H1 (cell line): ENCODE data around the gene BCAS3. TPM values are rescaled to one million over a fixed set of nuclear protein-coding genes. Genes with fewer than 3 reads are reported as not detected.

Experiments
- CHD1 ChIP-seq: IDR thresholded peaks from 2 replicates; pipeline ENCODE4 v1.6.1; 2012; ENCODE audit warnings: low read depth, low read length, improper control_type of control experiment
- GABPA ChIP-seq: IDR thresholded peaks from 2 replicates; pipeline ENCODE4 v1.6.1; 2011; ENCODE audit warnings: mild to moderate bottlenecking, low read length, moderate library complexity, borderline replicate concordance; ENCODE audit not compliant: insufficient read depth
- KDM5A ChIP-seq: fragments of 200-600 bp; IDR thresholded peaks from 2 replicates; pipeline ENCODE4 v1.7.1; 2012; ENCODE audit warnings: mild to moderate bottlenecking, low read length, inconsistent platforms, mixed read lengths
- POU5F1 ChIP-seq: IDR thresholded peaks from 2 replicates; pipeline ENCODE4 v1.6.1; 2011; ENCODE audit warnings: low read depth, mild to moderate bottlenecking, low read length, moderate library complexity
- RXRA ChIP-seq: IDR thresholded peaks from 2 replicates; pipeline ENCODE4 v1.6.1; 2011; ENCODE audit warnings: low read depth, mild to moderate bottlenecking, low read length, moderate library complexity; ENCODE audit not compliant: insufficient read depth
- polyA plus RNA-seq, 7 experiments: library from polyadenylated mRNA; depleted of rRNA in 3 of 7; stranded (reverse) in 5 of 7; unstranded in 2 of 7; fragments of >200 nt in 5 of 7; fragments of 200-250 nt in 2 of 7; gene quantifications; 1 replicate in 5 of 7; 2 replicates in 1 of 7; 4 replicates in 1 of 7; pipeline versions ENCODE4 v1.2.1 to v1.2.3, GENCODE V29; 2011 to 2013; ENCODE audit warnings: missing spikeins in 2 of 7, mixed read lengths in 2 of 7
- total RNA-seq: library from RNA; stranded (reverse); fragmentation: NEBNext Ultra II Directional; extraction: Animal tissue kit (Norgen Biotek cat#: 25700); gene quantifications from 2 replicates; pipeline ENCODE4 v1.2.1, GENCODE V29; 2021
- TF ChIP-seq, protein P1 (sequence below): fragments of 300-600 bp; sonication (generic); IDR thresholded peaks from 2 replicates; pipeline ENCODE4 v1.7.1; 2012; ENCODE audit warnings: low read length, moderate library complexity, mild to moderate bottlenecking, inconsistent platforms; ENCODE audit not compliant: insufficient replicate concordance
- TF ChIP-seq, protein P2 (sequence below), 3 experiments: IDR thresholded peaks; 1 replicate in 2 of 3; 2 replicates in 1 of 3; pipeline versions ENCODE4 v1.5.1 to v1.6.1; 2011; ENCODE audit warnings: low read length in 3 of 3, mild to moderate bottlenecking in 3 of 3, inconsistent platforms in 2 of 3, low read depth in 1 of 3, moderate library complexity in 1 of 3; ENCODE audit not compliant: insufficient read depth in 1 of 3; ENCODE audit errors: control extremely low read depth in 1 of 3

The BCAS3 gene
- total and polyA plus RNA-seq, 2 of the 8 experiments (the other 6 are each of a cell fraction or from before 2014, with no cell fraction given): 9.9 to 13.3 TPM

DNA sequence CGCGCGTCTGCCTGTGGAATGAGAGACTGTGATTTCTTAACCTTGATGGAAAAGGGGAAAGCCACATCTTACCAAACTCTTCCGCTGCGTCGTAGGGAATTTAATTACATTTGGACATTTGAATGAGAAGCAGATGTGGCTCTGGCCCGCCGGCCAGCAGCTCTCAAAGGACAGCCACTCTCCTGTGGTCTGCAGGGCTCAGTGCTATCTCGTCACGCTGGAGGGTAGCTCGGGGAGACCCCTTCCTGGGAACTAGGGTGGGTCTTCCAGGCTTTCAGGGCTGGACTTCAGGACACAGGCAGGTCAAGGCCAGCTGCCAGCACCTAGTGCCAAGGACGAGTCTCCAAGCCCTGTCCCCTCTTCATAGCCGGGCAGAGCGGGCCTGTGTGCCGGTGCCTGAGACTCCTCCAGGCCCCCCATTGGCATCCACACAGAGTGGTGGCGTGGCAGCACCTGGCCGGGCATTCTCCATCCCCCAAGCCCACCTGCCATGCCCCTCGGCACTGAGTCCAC is 706.1 kb downstream of the BCAS3 start (continued):
- TF ChIP-seq, protein P1, sequence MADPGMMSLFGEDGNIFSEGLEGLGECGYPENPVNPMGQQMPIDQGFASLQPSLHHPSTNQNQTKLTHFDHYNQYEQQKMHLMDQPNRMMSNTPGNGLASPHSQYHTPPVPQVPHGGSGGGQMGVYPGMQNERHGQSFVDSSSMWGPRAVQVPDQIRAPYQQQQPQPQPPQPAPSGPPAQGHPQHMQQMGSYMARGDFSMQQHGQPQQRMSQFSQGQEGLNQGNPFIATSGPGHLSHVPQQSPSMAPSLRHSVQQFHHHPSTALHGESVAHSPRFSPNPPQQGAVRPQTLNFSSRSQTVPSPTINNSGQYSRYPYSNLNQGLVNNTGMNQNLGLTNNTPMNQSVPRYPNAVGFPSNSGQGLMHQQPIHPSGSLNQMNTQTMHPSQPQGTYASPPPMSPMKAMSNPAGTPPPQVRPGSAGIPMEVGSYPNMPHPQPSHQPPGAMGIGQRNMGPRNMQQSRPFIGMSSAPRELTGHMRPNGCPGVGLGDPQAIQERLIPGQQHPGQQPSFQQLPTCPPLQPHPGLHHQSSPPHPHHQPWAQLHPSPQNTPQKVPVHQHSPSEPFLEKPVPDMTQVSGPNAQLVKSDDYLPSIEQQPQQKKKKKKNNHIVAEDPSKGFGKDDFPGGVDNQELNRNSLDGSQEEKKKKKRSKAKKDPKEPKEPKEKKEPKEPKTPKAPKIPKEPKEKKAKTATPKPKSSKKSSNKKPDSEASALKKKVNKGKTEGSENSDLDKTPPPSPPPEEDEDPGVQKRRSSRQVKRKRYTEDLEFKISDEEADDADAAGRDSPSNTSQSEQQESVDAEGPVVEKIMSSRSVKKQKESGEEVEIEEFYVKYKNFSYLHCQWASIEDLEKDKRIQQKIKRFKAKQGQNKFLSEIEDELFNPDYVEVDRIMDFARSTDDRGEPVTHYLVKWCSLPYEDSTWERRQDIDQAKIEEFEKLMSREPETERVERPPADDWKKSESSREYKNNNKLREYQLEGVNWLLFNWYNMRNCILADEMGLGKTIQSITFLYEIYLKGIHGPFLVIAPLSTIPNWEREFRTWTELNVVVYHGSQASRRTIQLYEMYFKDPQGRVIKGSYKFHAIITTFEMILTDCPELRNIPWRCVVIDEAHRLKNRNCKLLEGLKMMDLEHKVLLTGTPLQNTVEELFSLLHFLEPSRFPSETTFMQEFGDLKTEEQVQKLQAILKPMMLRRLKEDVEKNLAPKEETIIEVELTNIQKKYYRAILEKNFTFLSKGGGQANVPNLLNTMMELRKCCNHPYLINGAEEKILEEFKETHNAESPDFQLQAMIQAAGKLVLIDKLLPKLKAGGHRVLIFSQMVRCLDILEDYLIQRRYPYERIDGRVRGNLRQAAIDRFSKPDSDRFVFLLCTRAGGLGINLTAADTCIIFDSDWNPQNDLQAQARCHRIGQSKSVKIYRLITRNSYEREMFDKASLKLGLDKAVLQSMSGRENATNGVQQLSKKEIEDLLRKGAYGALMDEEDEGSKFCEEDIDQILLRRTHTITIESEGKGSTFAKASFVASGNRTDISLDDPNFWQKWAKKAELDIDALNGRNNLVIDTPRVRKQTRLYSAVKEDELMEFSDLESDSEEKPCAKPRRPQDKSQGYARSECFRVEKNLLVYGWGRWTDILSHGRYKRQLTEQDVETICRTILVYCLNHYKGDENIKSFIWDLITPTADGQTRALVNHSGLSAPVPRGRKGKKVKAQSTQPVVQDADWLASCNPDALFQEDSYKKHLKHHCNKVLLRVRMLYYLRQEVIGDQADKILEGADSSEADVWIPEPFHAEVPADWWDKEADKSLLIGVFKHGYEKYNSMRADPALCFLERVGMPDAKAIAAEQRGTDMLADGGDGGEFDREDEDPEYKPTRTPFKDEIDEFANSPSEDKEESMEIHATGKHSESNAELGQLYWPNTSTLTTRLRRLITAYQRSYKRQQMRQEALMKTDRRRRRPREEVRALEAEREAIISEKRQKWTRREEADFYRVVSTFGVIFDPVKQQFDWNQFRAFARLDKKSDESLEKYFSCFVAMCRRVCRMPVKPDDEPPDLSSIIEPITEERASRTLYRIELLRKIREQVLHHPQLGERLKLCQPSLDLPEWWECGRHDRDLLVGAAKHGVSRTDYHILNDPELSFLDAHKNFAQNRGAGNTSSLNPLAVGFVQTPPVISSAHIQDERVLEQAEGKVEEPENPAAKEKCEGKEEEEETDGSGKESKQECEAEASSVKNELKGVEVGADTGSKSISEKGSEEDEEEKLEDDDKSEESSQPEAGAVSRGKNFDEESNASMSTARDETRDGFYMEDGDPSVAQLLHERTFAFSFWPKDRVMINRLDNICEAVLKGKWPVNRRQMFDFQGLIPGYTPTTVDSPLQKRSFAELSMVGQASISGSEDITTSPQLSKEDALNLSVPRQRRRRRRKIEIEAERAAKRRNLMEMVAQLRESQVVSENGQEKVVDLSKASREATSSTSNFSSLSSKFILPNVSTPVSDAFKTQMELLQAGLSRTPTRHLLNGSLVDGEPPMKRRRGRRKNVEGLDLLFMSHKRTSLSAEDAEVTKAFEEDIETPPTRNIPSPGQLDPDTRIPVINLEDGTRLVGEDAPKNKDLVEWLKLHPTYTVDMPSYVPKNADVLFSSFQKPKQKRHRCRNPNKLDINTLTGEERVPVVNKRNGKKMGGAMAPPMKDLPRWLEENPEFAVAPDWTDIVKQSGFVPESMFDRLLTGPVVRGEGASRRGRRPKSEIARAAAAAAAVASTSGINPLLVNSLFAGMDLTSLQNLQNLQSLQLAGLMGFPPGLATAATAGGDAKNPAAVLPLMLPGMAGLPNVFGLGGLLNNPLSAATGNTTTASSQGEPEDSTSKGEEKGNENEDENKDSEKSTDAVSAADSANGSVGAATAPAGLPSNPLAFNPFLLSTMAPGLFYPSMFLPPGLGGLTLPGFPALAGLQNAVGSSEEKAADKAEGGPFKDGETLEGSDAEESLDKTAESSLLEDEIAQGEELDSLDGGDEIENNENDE: no peak
- TF ChIP-seq CHD1: no peak
- TF ChIP-seq KDM5A: no peak
- no peak for TF ChIP-seq RXRA
- TF ChIP-seq GABPA: no peak
- TF ChIP-seq, protein P2, sequence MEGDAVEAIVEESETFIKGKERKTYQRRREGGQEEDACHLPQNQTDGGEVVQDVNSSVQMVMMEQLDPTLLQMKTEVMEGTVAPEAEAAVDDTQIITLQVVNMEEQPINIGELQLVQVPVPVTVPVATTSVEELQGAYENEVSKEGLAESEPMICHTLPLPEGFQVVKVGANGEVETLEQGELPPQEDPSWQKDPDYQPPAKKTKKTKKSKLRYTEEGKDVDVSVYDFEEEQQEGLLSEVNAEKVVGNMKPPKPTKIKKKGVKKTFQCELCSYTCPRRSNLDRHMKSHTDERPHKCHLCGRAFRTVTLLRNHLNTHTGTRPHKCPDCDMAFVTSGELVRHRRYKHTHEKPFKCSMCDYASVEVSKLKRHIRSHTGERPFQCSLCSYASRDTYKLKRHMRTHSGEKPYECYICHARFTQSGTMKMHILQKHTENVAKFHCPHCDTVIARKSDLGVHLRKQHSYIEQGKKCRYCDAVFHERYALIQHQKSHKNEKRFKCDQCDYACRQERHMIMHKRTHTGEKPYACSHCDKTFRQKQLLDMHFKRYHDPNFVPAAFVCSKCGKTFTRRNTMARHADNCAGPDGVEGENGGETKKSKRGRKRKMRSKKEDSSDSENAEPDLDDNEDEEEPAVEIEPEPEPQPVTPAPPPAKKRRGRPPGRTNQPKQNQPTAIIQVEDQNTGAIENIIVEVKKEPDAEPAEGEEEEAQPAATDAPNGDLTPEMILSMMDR (IDR thresholded peaks at IDR 0.05; ENCODE audit: control extremely low read depth in 1 of 3, insufficient read depth in 1 of 3, low read depth in 1 of 3, low read length in 3 of 3): no peak
- TF ChIP-seq POU5F1: no peak
